GM19467 (cell line): ENCODE data around the gene C20orf144.
A peak's percentile ranks its signal among the peaks of the same experiment; 100 is the strongest.

ENCODE experiments used
- ATAC-seq: cut with Tn5 transposase; IDR thresholded peaks from one replicate; pipeline ENCODE4 v1.9.1; 2021; ENCODE audit warnings: mild to moderate bottlenecking, moderate library complexity; ENCODE audit not compliant: unreplicated experiment

Gene C20orf144

DNA sequence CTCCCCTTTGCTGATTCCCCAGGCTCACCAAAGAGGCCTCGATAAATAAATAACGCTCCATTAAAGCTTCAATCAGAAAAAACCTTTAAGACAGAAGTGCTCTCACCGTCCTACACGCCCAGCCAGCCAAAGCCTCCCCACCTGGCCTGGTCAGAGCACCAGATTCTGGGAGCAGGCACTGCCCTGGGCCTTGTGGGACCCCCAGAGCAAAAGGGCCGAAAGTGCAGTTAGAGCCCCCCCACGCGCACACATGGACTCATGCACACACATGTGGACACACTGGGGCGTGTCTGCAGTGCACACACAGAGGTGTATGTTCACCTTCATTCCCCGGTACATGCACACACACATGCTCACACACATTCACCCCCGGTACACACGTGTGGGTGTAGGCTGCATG lies 14.0 kb downstream of the C20orf144 start:
- no peak for ATAC-seq

DNA sequence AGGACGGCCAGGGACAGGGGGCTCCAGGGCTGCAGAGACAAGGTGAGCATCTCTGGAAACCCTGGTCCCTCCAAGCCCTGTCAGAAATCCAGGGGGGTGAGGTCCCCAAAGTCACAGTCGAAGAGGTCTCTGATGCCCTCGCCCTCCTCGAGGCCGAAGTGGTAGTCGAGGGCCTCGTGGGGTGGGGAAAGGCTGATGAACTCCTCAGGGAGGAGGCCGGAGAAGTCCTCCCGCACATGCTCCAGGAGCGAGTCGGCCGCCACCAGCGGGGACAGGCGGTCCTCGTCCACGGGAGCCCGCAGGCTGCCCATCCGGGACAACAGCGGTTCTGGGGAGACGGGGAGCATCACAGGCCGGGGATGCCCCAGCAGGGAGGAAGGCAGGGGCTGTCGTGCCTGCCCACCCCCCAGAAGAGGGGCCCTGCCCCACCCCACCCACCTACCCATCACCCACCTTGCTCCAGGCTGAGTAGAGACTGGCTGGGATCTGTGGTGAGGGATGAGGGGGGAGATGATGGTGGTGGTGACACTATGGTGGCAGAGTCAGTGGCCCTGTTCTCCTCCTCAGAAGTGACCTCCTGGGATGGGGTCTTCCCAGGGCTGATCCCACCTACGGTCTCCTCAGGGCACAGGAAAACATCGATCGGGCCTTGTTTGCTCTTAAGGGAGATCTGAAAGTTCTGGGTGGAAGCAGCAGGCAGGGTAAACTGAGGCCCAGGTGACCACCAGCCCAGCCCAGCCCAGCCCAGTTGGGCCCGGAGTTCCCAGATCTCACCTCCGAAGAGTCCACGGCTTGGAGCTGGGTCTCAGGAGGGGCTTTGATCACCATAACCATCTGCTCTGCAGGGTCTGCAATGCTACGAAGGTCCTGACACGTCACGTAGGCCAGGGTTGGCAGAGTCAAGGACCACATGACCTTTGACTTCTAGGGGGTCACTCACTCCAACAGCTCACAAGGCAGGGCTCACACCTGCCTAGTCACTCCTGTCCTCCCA lies 14.8 kb downstream of the C20orf144 start:
- no peak for ATAC-seq

- ATAC-seq: no peak
Observed at GRCh38 chr20:33677991-33678702, 16.0 kb downstream of the C20orf144 start.

DNA sequence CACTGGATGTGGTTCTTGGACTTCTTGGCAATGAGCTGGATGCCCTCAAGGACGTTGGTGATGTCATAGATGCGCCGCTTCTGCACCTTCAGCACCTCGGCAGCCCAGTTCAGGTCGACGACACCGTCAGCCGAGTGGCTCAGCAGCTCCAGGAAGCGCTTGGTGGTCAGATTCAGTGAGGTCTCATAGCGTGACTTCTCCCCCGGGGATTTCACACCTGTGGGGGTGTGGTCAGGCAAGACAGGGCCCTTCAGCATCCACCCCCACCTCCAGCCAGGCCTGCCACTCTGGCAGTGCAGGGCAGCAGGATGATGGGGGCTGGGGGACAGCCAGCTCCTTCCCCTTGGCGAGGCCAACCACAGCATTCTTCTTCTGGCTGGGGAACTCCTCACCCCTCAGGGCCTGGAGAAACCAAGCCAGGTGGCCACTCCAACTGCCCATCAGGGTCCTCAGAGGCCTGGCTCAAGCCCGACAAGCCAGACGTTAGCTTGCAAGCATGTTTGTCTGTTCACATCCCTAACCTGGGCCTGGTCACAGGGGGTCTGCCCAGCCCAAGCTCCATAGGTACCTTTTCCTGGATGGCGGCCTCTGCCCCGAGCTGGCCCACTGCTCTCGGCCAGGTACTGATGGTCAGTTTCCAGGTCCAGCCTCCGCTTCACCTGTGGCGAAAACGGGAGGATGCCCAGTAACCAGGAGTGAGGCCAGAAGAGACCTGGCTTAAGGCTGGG lies 17.8 kb downstream of the C20orf144 start:
- peak; percentile 57 for ATAC-seq

DNA sequence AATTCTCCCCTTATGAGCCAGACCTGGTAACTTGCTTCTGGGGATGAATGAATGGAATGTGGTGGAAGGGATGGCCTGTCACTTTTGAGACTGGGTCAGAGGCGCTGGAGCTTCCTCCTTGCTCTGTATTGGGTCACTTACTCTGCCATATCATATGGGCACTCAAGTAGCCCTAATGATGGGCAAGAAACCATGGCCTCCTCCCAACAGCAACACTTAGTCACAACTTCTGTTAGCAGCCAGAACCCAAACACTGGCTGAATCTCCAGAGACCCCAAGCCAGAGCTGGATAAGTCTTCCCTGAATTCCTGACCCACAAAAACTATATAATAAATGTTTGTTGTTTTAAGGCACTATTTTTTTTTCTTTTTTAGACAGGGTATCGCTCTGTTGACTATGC lies 18.6 kb downstream of the C20orf144 start:
- no peak for ATAC-seq

GRCh38 chr20:33681288-33681687 lies 19.2 kb downstream of the C20orf144 start:
- no peak for ATAC-seq

DNA sequence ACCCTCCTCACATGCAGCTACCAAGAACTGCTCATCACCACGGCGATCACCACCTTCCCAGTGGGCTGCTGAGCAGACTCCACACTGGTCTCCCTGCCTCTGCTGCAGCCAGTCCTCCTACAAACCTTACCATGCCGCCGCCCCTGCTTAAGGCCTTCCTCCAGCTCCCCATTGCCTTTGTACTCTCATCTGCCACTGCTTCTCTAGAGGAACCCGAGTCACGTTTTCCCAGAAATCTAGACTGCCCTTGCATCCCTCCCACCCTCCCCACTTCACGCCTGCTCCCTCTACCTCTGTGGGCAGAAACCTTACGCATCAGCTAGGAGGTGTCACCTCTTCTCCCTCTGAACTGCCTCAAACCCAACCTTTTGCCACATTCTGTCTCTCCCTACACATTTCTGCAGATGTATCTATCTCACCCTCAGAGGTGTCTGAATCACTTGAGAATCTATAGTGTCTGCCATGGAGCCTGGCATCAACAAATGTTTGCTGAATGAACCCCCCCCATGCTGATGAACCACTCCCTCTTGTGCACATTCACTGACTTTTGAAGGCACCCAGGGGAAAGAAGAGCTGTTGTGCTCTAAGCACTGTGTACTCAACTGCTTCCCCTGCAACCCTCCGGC lies 19.7 kb downstream of the C20orf144 start:
- ATAC-seq: no peak

DNA sequence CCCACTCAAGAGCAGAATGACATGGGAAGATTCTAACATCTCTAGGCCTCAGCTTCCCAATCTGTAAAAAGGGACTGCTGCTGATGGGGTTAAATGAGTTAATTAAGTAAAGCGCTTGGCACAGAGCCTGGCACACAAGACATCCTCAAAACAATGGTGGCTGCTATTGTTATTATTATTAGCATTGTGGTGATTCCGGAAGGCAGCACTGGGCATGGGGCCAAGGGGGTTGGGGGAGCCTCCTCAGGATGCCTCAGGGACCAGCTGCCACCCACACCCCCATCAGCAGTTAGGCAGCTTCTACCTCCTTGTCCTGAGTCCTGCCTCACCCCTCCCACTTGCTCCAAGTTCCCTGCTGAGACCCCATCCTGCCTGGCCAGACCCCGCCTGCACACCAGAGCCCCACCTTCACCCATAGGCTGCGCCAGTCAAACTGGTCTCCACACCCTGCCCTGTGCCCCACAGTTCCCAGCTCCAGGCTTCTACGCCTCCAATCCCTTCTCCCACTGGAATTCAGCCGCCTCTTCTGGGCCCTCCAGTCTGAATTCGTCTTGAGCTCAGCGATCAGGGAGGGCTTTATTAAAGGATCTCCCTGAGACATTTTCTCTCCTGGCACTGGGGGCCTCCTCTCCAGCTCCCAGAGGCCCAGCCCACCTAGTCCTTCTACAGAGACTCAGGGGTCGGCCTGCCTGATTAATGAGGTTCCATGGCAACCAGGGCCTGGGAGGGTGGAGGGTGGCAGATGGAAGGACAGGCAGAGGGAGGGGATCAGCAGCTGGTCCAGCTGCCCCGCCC lies 22.6 kb downstream of the C20orf144 start:
- no peak for ATAC-seq

DNA sequence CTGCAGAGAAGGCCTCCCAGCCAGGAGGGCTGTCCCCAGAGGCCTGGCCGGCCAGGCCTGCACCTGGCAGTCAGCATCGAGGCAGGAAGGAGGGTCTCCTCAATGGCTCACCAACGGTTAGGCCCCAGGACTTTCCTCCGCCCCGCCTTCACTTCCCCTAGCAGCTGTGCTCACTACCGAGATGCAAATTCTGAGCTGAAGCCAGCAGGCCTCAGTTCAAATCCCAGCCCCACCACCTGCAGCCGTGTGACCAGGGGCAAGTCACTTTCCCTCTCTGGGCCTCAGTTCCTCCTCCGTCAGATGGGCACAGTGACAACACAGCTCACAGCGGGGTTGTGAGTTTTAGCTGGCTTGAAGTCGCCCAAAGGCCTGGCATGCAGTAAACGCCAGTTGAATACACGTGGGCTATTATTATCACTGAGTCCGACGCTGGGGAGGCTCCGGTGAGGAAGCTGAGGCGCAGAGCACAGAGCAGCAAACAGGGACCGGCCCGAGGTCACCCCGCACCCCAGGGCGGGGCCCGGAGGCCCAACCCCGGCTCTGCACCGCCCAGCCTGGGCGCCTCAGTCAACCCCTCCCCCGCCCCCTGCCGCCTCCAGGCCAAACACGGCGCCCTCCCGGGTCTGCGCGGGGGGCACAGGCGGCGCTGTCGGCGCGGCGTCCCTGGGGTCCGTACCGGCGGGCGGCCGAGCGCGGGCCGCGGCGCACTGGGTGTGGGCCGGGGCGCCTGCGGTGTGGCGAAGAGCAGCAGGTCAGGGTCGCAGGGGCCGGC lies 23.4 kb downstream of the C20orf144 start:
- peak; percentile 44 for ATAC-seq

DNA sequence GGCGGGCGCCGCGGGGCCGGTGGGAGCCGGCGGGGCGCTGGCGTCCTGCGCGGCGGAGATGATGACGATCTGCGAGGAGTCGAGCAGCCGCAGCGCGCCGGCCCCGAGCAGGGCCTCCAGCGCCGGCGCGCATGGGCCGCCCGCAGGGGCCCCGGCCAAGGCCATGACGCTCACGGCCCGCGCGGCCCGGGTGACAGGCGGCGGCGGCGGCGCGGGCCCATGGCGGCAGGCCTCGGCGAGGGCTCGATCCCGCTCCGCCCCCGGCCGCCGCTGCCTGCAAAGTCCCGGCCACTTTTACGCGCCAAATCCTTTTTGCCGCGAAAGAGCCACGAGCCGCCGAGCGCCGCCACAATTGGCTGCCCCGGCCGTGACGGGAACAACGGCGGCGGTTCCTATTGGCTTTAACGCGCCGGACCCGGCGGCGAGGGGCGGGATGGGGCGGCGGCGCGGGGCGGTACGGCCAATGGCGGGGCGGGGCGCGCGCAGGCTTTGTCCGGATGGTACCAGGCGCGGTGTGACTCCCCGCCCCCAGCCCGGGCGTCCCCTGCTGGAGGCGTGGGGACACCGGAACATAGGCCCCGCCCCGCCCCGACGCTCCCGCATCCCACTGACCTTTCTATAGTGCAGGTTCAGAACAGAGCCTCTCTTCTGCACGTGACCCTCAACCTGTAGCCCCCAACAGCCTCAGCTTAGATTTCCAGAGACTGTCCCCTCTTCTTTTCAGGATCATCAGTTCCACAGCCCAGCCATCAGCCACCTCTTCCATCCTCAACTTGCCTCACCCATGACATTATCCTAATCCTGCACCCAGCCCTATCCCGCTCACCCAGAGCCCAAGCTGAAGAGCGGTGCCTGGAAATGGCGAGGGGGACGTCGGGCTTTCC lies 24.2 kb downstream of the C20orf144 start, which contains the start of gene E2F1:
TSS of gene E2F1 (minus strand) at position 286 of the 884 bp plus-strand sequence. CDS start at position 165, 121 bp downstream.
- ATAC-seq: peak; percentile 71

DNA sequence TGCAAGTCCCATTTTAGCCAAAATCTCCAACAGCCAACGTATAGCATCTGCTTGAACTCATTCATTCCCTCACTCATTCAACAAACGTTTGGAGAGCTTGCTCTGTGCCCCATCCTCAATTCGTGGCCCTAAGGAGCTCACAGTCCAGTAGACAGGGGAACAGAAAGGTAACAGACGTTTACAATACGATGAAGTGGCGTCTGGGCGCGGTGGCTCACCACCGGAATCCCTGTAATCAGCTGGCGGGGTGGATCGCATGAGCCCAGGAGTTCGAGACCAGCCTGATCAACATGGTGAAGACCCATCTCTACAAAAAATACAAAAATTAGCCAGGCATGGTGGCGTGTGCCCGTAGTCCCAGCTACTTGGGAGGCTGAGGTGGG lies 24.8 kb downstream of the C20orf144 start:
- no peak for ATAC-seq

DNA sequence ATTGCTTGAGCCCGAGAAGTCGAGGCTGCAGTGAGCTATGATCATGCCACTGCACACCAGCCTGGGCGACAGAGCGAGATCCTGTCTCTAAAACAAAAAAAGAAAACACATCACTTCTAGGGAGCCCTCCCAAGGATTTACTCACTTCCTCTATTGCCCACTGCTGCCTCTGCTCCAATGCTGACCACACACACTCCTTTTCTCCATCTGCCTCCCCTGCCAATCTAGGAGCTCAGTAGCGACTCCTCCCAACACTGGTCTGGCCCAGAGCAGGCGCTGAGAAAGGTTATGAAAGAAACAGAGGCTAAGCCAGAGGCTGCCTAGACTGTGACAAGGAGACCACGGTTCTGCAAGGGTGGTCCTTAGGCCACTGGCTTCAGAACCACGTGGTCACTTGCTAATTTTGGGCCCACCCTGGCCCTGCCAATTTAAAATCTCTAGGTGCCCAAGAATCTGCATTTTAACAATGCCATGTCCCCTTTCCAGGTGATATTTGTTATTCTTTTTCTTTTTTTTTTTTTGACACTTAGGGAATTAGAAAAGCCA lies 25.3 kb downstream of the C20orf144 start:
- ATAC-seq: no peak

DNA sequence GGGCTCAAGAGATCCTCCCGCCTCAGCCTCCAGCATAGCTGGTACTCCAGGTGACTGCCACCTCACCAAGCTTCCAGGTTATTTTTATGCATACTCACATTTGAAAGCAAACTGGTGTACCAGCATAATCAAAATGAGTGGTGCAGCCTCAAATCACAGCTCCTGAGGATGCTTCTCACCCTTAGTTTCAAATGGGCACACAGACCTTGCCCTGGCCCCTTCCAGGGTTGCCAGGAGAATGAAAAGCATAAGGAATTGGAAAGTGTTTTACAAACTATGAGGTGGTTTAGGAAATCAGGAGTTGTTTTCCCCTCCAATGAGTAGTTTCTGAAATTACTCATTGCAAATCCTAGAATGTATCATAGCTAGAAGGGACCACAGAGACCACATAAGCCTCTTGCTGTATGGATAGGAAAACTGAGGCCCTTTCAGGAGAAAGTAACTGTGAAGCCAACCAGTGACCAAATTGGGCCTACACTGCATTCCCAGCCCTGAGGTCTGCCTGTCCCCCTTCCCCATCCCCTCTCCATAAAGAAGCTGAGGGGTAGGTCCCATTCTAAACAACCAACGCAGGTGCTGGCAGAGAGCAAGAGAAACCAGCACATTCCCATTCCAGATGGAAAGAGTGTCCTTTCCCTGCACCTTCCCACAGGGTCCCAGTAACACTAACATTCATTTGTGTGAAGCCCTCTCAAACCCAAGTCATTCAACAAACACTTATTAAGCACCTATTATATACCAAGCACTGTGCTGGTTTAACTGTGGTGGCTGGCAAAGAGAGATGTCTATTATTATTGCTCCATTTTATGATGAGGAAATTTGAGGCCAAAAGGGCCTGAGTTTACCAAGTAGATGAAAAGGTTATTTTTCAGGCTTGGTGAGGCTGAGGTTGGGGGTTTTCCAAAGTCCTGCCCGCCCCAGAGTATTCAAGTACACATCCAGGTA lies 26.1 kb downstream of the C20orf144 start:
- ATAC-seq: no peak

- ATAC-seq: no peak
Observed at GRCh38 chr20:33688938-33689424, 26.9 kb downstream of the C20orf144 start.

GRCh38 chr20:33689493-33689892 lies 27.4 kb downstream of the C20orf144 start:
- ATAC-seq: no peak

DNA sequence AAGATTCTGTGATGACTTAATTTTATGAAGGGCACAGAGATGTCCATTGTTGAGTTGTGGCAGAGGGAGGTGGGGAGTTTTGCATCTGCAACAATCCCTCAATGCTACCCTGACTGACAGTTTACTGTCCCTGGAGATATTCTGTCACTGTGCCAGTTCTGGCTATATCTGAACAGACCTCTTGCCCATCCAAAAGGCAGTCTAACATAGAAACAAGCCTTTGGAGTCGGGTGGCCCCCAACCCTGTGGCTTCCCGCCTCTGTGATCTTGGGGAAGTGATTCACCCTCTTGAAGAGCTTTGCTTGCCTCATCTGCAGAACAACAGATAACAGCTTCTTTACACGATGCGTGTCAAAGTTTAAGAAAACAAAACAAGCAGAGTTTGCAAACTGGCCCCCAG lies 27.8 kb downstream of the C20orf144 start:
- ATAC-seq: no peak

- no peak for ATAC-seq
Observed at GRCh38 chr20:33693289-33693688, 31.2 kb downstream of the C20orf144 start.
